ENCODE data around the gene ASB15.
"Not testable (repeated sequence)": the region's sequence is repeated elsewhere in the genome, so short reads cannot be mapped to it uniquely, and the experiment has no call there.

- not testable (repeated sequence) for TF ChIP-seq CTCF (IDR thresholded peaks at IDR 0.05; ENCODE audit: control extremely low read depth in 1 of 3, insufficient read depth in 1 of 3, low read depth in 1 of 3, low read length in 3 of 3); POLR2A (IDR thresholded peaks at IDR 0.05; ENCODE audit: control extremely low read depth in 1 of 2, low read depth in 2 of 2, low read length in 2 of 2); TAF1 (IDR thresholded peaks at IDR 0.05; ENCODE audit: low read depth, low read length); KDM1A (IDR thresholded peaks at IDR 0.05; ENCODE audit: borderline replicate concordance, low read length); CEBPB (IDR thresholded peaks at IDR 0.05; ENCODE audit: low read depth, low read length); EP300 (IDR thresholded peaks at IDR 0.05; ENCODE audit: borderline replicate concordance in 1 of 2, low read depth in 2 of 2, low read length in 2 of 2); POLR2AphosphoS5 (IDR thresholded peaks at IDR 0.05; ENCODE audit: low read depth, low read length); SIN3A (conservative IDR thresholded peaks at IDR 0.05 in 1 of 2, IDR thresholded peaks at IDR 0.05 in 1 of 2; ENCODE audit: low read depth in 1 of 2, low read length in 2 of 2); RBBP5 (IDR thresholded peaks at IDR 0.05; ENCODE audit: borderline replicate concordance, low read depth, low read length); YY1 (IDR thresholded peaks at IDR 0.05; ENCODE audit: low read depth, low read length); CTBP2 (IDR thresholded peaks at IDR 0.05; ENCODE audit: borderline replicate concordance, insufficient read depth, insufficient read length, low read length); HDAC2 (IDR thresholded peaks at IDR 0.05; ENCODE audit: borderline replicate concordance in 1 of 2, low read depth in 2 of 2, low read length in 2 of 2)
Observed at GRCh38 chr7:123552134-123552533, 49.5 kb upstream of the ASB15 start.
